Mesodermal cell (in vitro differentiated cells): ENCODE results near the gene IRF2BP2.
"Not testable (repeated sequence)": the region's sequence is repeated elsewhere in the genome, so short reads cannot be mapped to it uniquely, and the experiment has no call there.

Source experiments
- H3K27ac ChIP-seq: 2 replicates; pipeline ENCODE4 v1.7.0; 2013; ENCODE audit warnings: mild to moderate bottlenecking, low read depth, low read length, moderate library complexity; ENCODE audit not compliant: severe bottlenecking
- H3K36me3 ChIP-seq: 2 replicates; pipeline ENCODE4 v1.7.1; 2013; ENCODE audit warnings: mild to moderate bottlenecking, low read length, moderate library complexity; ENCODE audit not compliant: control insufficient read depth, insufficient read depth
- H3K4me1 ChIP-seq: one replicate; pipeline ENCODE4 v1.7.1; 2013; ENCODE audit warnings: mild to moderate bottlenecking, low read length; ENCODE audit not compliant: insufficient read depth, control insufficient read depth, poor library complexity, severe bottlenecking
- H3K4me3 ChIP-seq: 2 replicates; pipeline ENCODE4 v1.7.0; 2013; ENCODE audit warnings: low read length, control low read depth, mild to moderate bottlenecking; ENCODE audit not compliant: insufficient read depth, poor library complexity, severe bottlenecking; ENCODE audit errors: extremely low read depth
- H3K9me3 ChIP-seq: 2 replicates; pipeline ENCODE4 v1.7.1; 2013; ENCODE audit warnings: mild to moderate bottlenecking, low read length, moderate library complexity; ENCODE audit not compliant: control insufficient read depth
- WGBS, 2 experiments: methylation state at CpG; one replicate each; pipeline ENCODE4 v1.1.5; 2013; ENCODE audit warnings: missing lambda C conversion rate in 2 of 2; ENCODE audit not compliant: insufficient coverage in 2 of 2; 5-methylcytosine and 5-hydroxymethylcytosine counted together

The IRF2BP2 gene

DNA sequence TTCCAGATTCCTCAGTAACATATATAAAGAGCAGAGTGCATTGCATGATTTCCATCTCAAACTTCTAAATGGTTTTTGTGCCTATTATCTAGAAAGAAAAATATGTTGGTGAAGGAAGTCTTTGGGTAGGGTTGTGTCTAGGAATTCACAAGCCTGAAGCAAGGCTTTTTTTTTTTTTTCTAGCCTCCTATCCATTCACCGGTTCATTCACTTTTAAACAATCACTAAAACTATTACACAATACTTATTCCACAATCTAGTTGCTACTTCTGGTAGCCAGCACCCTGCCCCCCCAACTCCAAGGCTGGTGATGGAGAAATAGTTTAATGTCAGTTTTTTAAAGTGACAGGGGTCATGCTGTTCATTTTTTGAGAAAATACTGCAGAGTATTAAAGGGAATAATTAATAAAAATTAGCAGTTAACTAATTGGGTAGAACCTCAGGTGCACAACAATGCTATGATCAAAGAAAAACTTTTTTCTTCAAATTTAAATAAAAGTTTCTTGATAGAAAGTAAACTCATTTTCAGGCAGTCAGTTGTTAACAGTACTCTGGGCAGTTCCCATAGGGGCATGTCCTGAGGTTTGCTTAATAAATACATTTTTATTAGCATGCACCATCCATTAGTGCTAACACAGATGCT lies 10.9 kb downstream of the IRF2BP2 start:
- H3K36me3 ChIP-seq, result peaks cover 10% of the 10 kb centered on the region
- no CpG with 5 or more reads among the region's 1 CpG for WGBS, 2 experiments
- H3K4me3 ChIP-seq, result peak overlapping the region; percentile 28
- peaks cover 40% of the 10 kb centered on the region for H3K4me1 ChIP-seq
- no peaks in the 10 kb centered on the region for H3K9me3 ChIP-seq
- H3K27ac ChIP-seq, result peak overlapping the region; percentile 82

DNA sequence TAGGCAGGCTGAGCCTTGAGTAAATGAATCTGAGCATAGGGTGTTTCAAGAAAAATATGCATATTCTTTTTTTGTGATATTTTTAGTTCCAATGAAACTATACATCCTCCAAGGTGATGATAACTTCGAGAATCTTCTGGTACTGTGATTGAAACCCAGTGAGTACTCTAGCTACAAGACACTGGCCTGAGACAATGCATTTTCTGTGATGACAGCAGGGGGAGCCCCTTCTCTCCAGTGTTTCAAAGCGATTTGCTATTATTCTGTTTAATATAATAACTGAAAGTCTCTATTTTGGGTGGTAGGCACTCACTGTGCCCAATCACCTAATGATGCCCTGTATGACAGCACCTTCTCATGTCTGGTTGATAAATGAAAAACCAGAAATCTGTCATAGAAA lies 12.1 kb downstream of the IRF2BP2 start:
- Histone ChIP-seq H3K4me3 (no peak overlapping the region), H3K9me3 (no peaks in the 10 kb centered on the region), H3K4me1 (peaks cover 32% of the 10 kb centered on the region), H3K27ac (no peak overlapping the region), H3K36me3 (peaks cover 8% of the 10 kb centered on the region)
- 100% methylated on average over 1 of the region's 2 CpGs; no CpG with 5 or more reads in 1 of the 2 experiments for WGBS, 2 experiments

DNA sequence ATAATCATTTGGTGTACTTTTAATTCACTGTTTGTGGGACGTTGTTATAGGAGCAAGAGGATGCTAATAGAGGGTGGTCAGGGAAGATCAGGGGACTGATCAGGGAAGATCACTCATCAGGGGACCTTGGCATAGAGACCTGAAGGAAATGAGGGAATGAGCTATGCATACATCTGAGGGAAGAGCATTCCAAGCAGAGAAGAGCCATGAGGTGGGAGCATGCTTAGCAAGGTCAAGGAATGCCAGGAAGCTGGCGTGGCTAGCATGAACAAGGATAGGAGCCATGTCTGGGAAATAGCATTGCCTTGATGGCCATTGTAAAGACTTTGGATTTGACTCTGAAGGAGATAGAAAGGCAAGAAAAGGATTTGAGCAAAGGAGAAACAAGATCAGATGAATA lies 14.1 kb downstream of the IRF2BP2 start:
- H3K36me3 ChIP-seq, result no peaks in the 10 kb centered on the region
- 84 to 92% methylated on average over 2 of the region's 2 CpGs for WGBS, 2 experiments
- no peaks in the 10 kb centered on the region for H3K9me3 ChIP-seq
- peaks cover 12% of the 10 kb centered on the region for H3K4me1 ChIP-seq
- H3K27ac ChIP-seq, result no peak overlapping the region
- no peak overlapping the region for H3K4me3 ChIP-seq

DNA sequence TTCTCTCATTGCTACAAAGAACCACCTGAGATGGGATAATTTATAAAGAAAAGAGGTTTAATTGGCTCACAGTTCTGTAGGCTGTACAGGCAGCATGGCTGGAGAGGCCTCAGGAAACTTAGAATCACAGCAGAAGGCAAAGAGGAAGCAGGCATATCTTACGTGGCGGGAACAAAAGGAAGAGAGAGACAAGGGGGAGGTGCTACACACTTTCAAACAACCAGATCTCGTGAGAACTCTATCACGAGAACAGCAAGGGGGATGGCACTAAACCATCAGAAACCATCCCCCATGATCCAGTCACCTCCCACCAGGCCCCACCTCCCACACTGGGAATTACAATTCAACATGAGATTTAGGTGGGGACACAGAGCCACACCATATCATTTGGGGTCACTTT lies 15.4 kb downstream of the IRF2BP2 start:
- H3K4me3 ChIP-seq, H3K9me3 ChIP-seq, H3K4me1 ChIP-seq, H3K36me3 ChIP-seq, H3K27ac ChIP-seq: not testable (repeated sequence)
- WGBS, 2 experiments, result 100% methylated on average over 1 of the region's 4 CpGs; no CpG with 5 or more reads in 1 of the 2 experiments

DNA sequence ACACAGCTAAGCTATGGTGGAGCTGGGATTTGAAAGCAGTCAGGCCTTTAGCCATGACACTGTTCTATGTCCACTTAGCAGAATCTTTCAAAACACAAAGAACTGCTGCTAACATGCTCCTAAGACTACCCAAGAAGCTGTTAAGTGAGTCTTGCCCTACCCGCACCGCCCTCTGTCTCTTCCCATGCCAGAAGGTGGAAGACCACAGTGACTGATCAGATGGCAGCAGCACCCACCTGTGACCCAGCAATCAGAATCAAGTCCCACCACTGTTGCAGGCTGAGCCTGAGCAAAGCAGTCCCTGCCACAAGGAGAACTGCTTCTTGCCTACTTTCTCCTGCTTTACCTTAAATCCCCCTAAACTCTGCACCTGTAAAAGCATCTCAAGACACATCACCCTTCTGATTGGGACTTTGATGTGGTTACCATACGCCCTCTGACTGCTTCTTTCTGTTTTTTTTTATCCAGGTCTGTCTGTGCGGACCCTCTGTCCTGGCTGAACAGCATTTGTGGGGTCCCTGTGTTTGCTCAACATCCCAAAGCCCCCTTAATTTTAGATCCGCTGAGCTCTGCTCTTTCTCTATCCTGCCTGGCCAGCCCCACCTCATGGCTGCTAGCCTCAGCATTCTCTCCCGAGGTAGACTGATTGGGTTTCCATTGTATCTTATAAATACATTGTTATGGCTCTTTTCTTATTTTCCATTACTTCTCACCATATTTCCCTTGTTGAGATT lies 16.0 kb downstream of the IRF2BP2 start:
- Histone ChIP-seq H3K4me1 (peaks cover 7% of the 10 kb centered on the region), H3K36me3 (no peaks in the 10 kb centered on the region), H3K4me3 (no peak overlapping the region), H3K9me3 (no peaks in the 10 kb centered on the region), H3K27ac (no peak overlapping the region)
- 92 to 97% methylated on average over 3 to 5 of the region's 6 CpGs for WGBS, 2 experiments

DNA sequence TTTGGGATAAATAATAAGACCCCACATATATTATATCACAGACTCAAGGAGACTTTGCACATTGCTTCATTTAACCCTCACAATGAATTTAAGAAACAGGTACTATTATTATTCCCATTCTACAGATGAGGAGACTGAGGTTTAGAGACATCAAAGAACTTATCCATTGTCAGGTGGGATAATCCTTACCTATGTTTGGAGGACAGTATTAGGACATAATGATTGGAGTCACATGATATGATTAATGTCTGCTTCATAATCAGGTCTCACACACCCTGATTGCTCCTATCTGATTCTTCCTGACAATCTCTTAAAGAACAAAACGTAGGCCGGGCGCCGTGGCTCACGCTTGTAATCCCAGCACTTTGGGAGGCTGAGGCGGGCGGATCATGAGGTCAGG lies 16.9 kb downstream of the IRF2BP2 start:
- H3K36me3 ChIP-seq, result no peaks in the 10 kb centered on the region
- WGBS, 2 experiments, result 86% methylated on average over 4 of the region's 7 CpGs; no CpG with 5 or more reads in 1 of the 2 experiments

DNA sequence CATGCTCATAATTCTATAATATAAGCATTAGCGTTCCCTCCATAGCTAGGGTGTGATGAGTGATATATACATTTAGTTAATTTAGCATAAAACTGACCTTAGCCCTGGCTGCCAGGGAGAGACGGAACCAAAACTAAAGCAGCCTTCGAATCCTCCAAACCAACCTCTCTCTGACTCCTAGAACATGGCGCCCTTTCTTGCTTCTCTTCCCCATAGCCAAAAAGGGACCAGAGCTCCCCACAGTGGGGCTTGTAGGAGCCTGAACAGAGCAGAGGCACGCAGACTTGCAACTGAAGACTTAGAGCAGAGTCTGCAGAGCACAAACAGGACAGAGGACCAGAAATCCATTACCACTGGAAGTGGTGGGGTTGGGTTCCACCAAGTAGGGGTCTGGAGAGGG lies 17.7 kb downstream of the IRF2BP2 start:
- Histone ChIP-seq H3K27ac (no peak overlapping the region), H3K4me1 (no peaks in the 10 kb centered on the region), H3K4me3 (no peak overlapping the region), H3K9me3 (no peaks in the 10 kb centered on the region), H3K36me3 (no peaks in the 10 kb centered on the region)
- 94 to 100% methylated on average over 3 to 4 of the region's 5 CpGs for WGBS, 2 experiments

More for the DNA sequence above, 16.9 kb downstream of the IRF2BP2 start:
- Histone ChIP-seq H3K4me1 (no peaks in the 10 kb centered on the region), H3K4me3 (no peak overlapping the region), H3K27ac (no peak overlapping the region), H3K9me3 (no peaks in the 10 kb centered on the region)

DNA sequence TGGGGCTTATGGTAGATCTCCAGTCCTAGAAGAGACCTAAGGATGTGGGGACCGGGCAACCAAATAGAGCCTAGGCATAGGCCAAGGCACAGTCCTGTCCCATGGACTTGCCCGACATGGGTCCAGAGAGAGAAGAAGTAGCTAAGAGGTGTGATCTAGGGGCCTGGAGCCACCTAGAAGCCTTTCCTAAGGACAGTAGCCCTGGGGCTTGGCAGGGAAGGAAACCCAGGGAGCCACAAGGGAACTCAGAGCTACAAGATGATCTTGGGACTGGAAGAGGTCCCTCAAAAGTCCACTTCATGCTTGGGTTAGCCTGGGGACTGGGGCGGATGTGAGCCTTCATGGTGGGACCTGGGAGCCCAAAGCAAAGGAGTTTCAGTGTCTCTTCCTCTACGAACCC lies 18.8 kb downstream of the IRF2BP2 start:
- H3K9me3 ChIP-seq, result no peaks in the 10 kb centered on the region
- no peak overlapping the region for H3K27ac ChIP-seq
- no peaks in the 10 kb centered on the region for H3K36me3 ChIP-seq
- WGBS, 2 experiments, result 96 to 100% methylated on average over 4 of the region's 4 CpGs
- H3K4me3 ChIP-seq, result no peak overlapping the region
- no peaks in the 10 kb centered on the region for H3K4me1 ChIP-seq

DNA sequence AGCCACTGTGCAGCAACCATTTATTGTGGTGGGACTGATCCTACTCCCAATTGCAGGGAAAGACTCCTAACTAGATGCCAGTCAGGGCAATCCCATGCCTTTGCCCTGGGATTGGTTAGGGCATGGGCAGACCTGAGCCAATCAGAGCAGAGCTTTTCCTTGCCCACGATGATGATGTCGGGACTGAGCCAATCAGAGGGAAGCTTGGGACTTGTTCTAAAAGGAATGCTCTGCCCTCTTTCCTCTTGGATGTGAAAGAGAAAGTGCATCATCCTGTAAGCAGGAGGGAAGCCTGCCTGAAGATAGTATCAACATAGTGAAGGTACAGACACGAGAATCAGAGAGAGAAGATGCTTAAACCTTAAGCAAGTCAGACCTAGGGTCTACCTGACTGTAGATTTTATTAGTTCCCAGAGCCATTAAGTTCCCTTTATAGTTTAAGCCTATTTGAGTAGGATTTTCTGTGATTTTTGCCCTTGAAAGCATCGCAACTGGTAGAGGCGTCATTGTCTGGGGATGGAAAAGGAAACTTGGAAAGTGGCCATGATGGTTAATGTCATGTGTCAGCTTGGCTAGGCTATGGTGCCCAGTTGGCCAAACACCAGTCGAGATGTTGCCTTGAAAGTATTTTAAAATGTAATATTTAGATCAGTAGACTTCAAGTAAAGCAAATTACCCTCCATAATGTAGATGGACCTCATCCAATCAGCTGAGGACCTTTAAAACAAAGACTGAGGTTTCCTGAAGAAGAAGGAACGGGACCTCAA lies 19.9 kb downstream of the IRF2BP2 start:
- Histone ChIP-seq H3K9me3 (no peaks in the 10 kb centered on the region), H3K36me3 (no peaks in the 10 kb centered on the region), H3K27ac (no peak overlapping the region), H3K4me3 (no peak overlapping the region), H3K4me1 (no peaks in the 10 kb centered on the region)
- WGBS, 2 experiments, result 56 to 65% methylated on average over 6 of the region's 7 CpGs

DNA sequence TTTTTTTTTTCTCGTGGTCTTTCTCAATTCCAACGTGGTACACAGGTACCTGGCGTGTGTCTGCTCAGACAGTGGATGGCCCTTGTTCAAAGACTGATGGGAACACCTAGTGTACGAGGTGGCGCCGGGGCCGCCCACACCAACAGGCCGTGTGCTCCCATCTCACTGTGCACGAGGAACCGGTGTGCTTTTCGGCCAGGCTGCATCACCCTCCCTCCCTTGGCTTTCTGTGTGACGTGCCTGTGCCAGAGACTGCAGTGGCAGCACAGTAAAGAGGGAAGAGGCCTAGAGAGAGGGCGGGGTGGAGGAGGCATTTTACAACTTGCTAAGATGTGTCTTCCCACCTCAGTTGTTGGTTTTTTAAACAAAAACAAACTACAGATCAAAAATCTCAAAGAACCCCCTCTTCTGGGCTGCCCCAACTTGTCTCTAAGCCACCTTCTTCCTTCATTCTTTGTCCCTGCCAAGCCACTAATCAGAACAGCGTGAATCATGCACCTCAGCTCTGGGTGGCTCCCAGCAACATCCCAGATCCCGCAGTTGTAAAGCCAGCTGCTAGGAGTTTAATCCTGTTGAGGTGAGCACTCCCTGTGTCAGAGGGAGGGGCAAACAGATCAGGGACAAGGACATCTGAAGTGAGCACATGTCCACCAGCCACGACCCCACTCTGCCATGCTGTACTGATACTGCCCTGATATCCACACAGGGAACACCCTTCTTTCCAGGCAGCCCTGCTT lies 20.7 kb downstream of the IRF2BP2 start:
- Histone ChIP-seq H3K4me1 (no peaks in the 10 kb centered on the region), H3K27ac (no peak overlapping the region), H3K4me3 (no peak overlapping the region), H3K36me3 (no peaks in the 10 kb centered on the region), H3K9me3 (no peaks in the 10 kb centered on the region)
- WGBS, 2 experiments, result 89 to 94% methylated on average over 11 to 14 of the region's 16 CpGs
